ENCODE measurements around the gene RCBTB1. TPM values are rescaled to one million over a fixed set of nuclear protein-coding genes. Genes with fewer than 3 reads are reported as not detected.

RCBTB1 gene
- total RNA-seq, 1 experiment from 2014 or later = 26.1 TPM

GRCh38 chr13:49606747-49607648 lies 21.6 kb upstream of the RCBTB1 start:
- Histone ChIP-seq H3K14ac (ENCODE audit: insufficient read depth, low read length) (no peak overlapping the region), H3K23me2 (ENCODE audit: insufficient read length, low read depth, low read length, poor library complexity, severe bottlenecking) (no peaks in the 10 kb centered on the region), H2AFZ (ENCODE audit: low read length) (peak overlapping the region; percentile 87), H3K27me3 (ENCODE audit: insufficient read depth, low read length) (no peaks in the 10 kb centered on the region), H4K8ac (replicated peaks; ENCODE audit: insufficient read length, low read depth, low read length) (no peak overlapping the region), H3K56ac (ENCODE audit: insufficient read length, low read depth, low read length) (no peak overlapping the region), H3K9me3 (ENCODE audit: control insufficient read depth, low read depth, low read length) (no peaks in the 10 kb centered on the region), H3K23ac (ENCODE audit: insufficient read length, low read depth, low read length) (no peak overlapping the region), H2BK15ac (ENCODE audit: low read depth, low read length) (no peak overlapping the region), H3K4me2 (ENCODE audit: insufficient read depth, insufficient read length, low read length) (no peak overlapping the region), H2BK20ac (ENCODE audit: low read depth, low read length, poor library complexity, severe bottlenecking) (no peak overlapping the region), H2BK12ac (ENCODE audit: insufficient read length, low read depth, low read length) (no peak overlapping the region), H2AK5ac (ENCODE audit: insufficient read length, low read length) (no peak overlapping the region), H3K18ac (ENCODE audit: insufficient read length, low read depth, low read length) (no peak overlapping the region), H4K20me1 (ENCODE audit: control insufficient read depth, insufficient read depth, insufficient read length) (no peaks in the 10 kb centered on the region), H3K79me1 (ENCODE audit: insufficient read depth, low read depth, low read length, poor library complexity, severe bottlenecking) (no peaks in the 10 kb centered on the region), H3K27ac (ENCODE audit: insufficient read length, low read depth, low read length) (no peak overlapping the region), H4K91ac (ENCODE audit: insufficient read length, low read depth, low read length) (no peak overlapping the region), H3K4me1 (ENCODE audit: insufficient read depth, low read length) (no peaks in the 10 kb centered on the region), H3K4ac (ENCODE audit: low read depth, low read length) (no peak overlapping the region), H3K9ac (ENCODE audit: extremely low read depth, insufficient read length, low read length) (no peak overlapping the region), H2BK5ac (ENCODE audit: insufficient read length, low read length) (no peak overlapping the region), H3T11ph (ENCODE audit: low read length) (no peak overlapping the region), H3K79me2 (ENCODE audit: insufficient read depth, low read length) (no peaks in the 10 kb centered on the region), H4K5ac (ENCODE audit: insufficient read length, low read depth, low read length) (no peak overlapping the region), H2BK120ac (ENCODE audit: low read depth, low read length, poor library complexity, severe bottlenecking) (no peak overlapping the region)
- Mint-ChIP-seq H3K4me1 (peaks cover 2 to 7% of the 10 kb centered on the region in 2 experiments; a peak in 1 of 4 replicates), H3K36me3 (ENCODE audit: insufficient read depth in 1 of 3, low read depth in 3 of 3) (no peaks in the 10 kb centered on the region), H3K4me3 (no peak overlapping the region), H3K27me3 (ENCODE audit: low read depth) (no peaks in the 10 kb centered on the region), H3K9me3 (no peaks in the 10 kb centered on the region), H3K27ac (no peak overlapping the region; a peak in 1 of 7 replicates)
- peak; percentile 85 for DNase-seq
- no CpG with 5 or more reads among the region's 15 CpGs for WGBS (ENCODE audit: extremely low coverage, insufficient read length, low lambda C conversion rate)
- peak; percentile 89 for TF ChIP-seq CTCF (conservative IDR thresholded peaks at IDR 0.05)

All from H9 (cell line).